DMS 273 treated with DMSO at 0.1 percent for 48 hours (cell line): ENCODE measurements around the gene GSE1.
A peak's percentile ranks its signal among the peaks of the same experiment; 100 is the strongest.

Experiments used
- DNase-seq: peaks from one replicate; lab custom pipeline; 2025; lab: John Stamatoyannopoulos, UW

Gene GSE1

GRCh38 chr16:85661740-85662481 lies 48.8 kb downstream of the GSE1 start:
- DNase-seq: no peak

GRCh38 chr16:85662482-85662812 lies 49.3 kb downstream of the GSE1 start:
- DNase-seq: no peak

- DNase-seq: no peak
These were observed 50.1 kb downstream of the GSE1 start for GRCh38 chr16:85662976-85663830.

- DNase-seq: peak; percentile 66
These were observed 50.8 kb downstream of the GSE1 start for GRCh38 chr16:85663891-85664321.

- DNase-seq: no peak
These were observed 51.7 kb downstream of the GSE1 start for GRCh38 chr16:85664580-85665372.

GRCh38 chr16:85665373-85665740 lies 52.2 kb downstream of the GSE1 start:
- no peak for DNase-seq

GRCh38 chr16:85665929-85666328 lies 52.8 kb downstream of the GSE1 start:
- no peak for DNase-seq

- DNase-seq: no peak
These were observed 54.1 kb downstream of the GSE1 start for GRCh38 chr16:85667261-85667660.

- no peak for DNase-seq
These were observed 54.8 kb downstream of the GSE1 start for GRCh38 chr16:85667841-85668413.

GRCh38 chr16:85668676-85669424 lies 55.7 kb downstream of the GSE1 start:
- DNase-seq: no peak

GRCh38 chr16:85670840-85671239 lies 57.7 kb downstream of the GSE1 start:
- no peak for DNase-seq

GRCh38 chr16:85673529-85674417 lies 60.7 kb downstream of the GSE1 start:
- DNase-seq: peak; percentile 85

- no peak for DNase-seq
These were observed 61.3 kb downstream of the GSE1 start for GRCh38 chr16:85674418-85674755.

- DNase-seq: no peak
These were observed 61.7 kb downstream of the GSE1 start for GRCh38 chr16:85674828-85675227.

- no peak for DNase-seq
These were observed 62.2 kb downstream of the GSE1 start for GRCh38 chr16:85675251-85675874.

GRCh38 chr16:85676466-85676865 lies 63.3 kb downstream of the GSE1 start:
- DNase-seq: no peak

- no peak for DNase-seq
These were observed 64.4 kb downstream of the GSE1 start for GRCh38 chr16:85677383-85677967.

GRCh38 chr16:85678016-85678415 lies 64.9 kb downstream of the GSE1 start:
- DNase-seq: no peak

GRCh38 chr16:85678821-85679220 lies 65.7 kb downstream of the GSE1 start:
- no peak for DNase-seq

- DNase-seq: no peak
These were observed 66.7 kb downstream of the GSE1 start for GRCh38 chr16:85679870-85680269.
